Measurements from ENCODE around the gene CSAG1.
"Not testable (repeated sequence)": the region's sequence is repeated elsewhere in the genome, so short reads cannot be mapped to it uniquely, and the experiment has no call there.

Gene CSAG1

DNA sequence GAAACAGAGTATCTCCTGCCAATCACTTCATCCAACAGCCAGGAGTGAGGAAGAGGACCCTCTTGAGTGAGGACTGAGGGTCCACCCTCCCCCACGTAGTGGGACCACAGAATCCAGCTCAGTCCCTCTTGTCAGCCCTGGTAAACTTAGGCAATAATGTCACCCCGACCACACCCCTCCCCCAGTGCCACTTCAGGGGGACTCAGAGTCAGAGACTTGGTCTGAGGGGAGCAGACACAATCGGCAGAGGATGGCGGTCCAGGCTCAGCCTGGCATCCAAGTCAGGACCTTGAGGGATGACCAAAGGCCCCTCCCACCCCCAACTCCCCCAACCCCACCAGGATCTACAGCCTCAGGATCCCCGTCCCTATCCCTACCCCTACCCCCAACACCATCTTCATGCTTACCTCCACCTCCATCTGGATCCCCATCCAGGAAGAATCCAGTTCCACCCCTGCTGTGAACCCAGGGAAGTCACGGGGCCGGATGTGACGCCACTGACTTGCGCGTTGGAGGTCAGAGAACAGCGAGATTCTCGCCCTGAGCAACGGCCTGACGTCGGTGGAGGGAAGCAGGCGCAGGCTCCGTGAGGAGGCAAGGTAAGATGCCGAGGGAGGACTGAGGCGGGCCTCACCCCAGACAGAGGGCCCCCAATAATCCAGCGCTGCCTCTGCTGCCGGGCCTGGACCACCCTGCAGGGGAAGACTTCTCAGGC lies at the start of gene CSAG1, which contains the start of gene MAGEA12:
Gene CSAG1 (minus strand): TSS at position 461 of the 715 bp plus-strand sequence. CDS start 1,261 bp downstream, outside the sequence.
Gene MAGEA12 (plus strand): TSS at position 497 of the 715 bp plus-strand sequence. CDS start 2,405 bp downstream, outside the sequence.
- no peak for DNase-seq (ENCODE audit: low spot score)

DNA sequence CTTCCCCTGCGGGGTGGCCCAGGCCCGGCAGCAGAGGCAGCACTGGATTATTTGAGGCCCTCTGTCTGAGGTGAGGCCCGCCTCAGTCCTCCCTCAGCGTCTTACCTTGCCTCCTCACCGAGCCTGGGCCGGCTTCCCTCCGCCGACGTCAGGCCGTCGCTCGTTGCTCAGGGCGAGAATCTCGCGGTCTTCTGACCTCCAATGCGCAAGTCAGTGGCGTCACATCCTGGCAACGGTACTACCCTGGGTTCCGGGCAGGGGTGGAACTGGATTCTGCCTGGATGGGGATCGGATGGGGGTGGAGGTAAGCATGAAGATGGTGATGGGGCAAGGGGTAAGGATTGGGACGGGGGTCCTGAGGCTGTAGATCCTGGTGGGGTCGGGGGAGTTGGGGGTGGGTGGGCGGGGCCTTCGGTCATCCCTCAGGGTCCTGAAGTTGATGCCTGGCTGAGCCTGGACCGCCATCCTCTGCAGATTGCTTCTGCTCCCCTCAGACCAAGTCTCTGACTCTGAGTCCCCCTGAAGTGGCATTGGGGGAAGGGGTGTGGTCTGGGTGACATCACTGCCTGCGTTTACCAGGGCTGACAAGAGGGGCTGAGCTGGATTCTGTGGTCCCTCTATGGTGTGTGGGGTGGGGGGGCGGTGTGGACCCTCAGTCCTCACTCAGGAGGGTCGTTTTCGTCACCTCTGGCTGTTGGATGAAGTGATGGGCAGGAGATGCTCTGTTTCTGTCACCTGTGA lies 36.2 kb upstream of the CSAG1 start, which contains the start of gene MAGEA6:
Gene MAGEA6 (minus strand): TSS at position 141 of the 741 bp plus-strand sequence. CDS start 2,039 bp downstream, outside the sequence.
- DNase-seq (ENCODE audit: low spot score): not testable (repeated sequence)

DNA sequence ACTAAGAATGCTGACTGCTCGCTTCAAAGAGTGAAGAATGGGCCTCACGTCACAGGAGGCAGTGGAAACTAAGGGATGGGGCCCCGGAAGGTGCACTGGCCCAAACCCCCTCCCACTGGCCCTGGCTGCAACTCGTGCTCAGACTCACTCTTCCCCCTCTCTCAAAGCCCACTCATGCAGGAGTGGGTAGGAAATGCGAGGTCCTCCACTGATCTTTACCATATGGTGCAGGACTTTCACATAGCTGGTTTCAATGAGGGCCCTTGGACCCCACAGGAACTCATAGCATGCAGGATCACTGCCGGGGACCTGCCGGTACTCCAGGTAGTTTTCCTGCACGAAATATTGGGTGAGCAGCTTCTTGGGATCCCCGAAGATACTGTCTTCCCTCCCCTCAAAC lies 33.0 kb upstream of the CSAG1 start:
- DNase-seq (ENCODE audit: low spot score): not testable (repeated sequence)

DNA sequence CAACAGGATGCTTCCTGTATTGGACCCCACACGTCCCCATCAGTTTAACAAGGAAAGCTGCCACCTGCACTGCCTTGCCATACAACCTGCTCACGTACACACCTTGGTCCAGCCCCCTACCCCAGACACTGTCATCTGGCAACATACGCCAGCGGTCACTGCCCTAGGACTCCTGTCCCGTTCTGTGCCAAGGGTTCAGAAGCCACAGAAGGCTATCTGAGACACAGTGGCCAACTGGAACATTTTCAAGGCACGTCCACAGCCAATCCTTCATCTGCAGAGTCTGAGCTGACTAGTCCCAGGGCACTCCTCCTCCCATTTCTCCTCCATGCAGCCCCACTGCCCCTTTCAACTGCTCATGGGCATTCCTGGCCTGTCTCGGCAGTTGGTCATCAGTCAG lies 28.1 kb upstream of the CSAG1 start:
- DNase-seq (ENCODE audit: low spot score): not testable (repeated sequence)

GRCh38 chrX:152759544-152759943 lies 26.0 kb upstream of the CSAG1 start:
- DNase-seq (ENCODE audit: low spot score): not testable (repeated sequence)

- not testable (repeated sequence) for DNase-seq (ENCODE audit: low spot score)
Measured at GRCh38 chrX:152758918-152759317, 25.4 kb upstream of the CSAG1 start, which contains the start of gene CSAG3. Gene CSAG3 (plus strand): TSS chrX:152759218.

GRCh38 chrX:152754871-152755270 lies 21.4 kb upstream of the CSAG1 start:
- not testable (repeated sequence) for DNase-seq (ENCODE audit: low spot score)

DNA sequence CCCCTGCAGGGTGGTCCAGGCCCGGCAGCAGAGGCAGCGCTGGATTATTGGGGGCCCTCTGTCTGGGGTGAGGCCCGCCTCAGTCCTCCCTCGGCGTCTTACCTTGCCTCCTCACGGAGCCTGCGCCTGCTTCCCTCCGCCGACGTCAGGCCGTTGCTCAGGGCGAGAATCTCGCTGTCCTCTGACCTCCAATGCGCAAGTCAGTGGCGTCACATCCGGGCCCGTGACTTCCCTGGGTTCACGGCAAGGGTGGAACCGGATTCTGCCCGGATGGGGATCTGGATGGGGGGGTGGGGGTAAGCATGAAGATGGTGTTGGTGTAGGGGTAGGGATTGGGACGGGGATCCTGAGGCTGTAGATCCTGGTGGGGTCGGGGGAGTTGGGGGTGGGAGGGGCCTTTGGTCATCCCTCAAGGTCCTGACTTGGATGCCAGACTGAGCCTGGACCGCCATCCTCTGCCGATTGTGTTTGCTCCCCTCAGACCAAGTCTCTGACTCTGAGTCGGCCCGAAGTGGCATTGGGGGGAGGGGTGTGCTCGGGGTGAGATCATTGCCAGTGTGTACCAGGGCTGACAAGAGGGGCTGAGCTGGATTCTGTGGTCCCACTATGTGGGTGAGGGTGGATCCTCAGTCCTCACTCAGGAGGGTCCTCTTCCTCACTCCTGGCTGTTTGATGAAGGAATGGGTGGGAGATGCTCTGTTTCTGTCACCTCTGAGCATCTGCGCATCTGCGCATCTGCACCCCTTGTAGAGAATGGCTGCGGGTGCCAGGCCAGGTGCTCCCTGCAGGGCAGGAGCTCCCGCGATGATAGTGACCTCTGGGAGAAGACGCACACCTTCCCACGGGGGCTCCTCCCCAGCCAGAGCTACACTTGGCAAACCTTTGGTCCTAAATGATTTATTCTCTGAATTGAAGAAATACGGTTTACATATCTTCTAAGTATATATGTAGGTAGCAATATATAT lies 20.4 kb upstream of the CSAG1 start, which contains the start of gene MAGEA2:
Gene MAGEA2 (minus strand): TSS at position 157 of the 965 bp plus-strand sequence. CDS start 2,479 bp downstream, outside the sequence.
- not testable (repeated sequence) for DNase-seq (ENCODE audit: low spot score)

GRCh38 chrX:152738560-152738959 lies 5.0 kb upstream of the CSAG1 start:
- DNase-seq (ENCODE audit: low spot score): no peak

- DNase-seq (ENCODE audit: low spot score): not testable (repeated sequence)
Measured at GRCh38 chrX:152736528-152736927, 3.0 kb upstream of the CSAG1 start.

DNA sequence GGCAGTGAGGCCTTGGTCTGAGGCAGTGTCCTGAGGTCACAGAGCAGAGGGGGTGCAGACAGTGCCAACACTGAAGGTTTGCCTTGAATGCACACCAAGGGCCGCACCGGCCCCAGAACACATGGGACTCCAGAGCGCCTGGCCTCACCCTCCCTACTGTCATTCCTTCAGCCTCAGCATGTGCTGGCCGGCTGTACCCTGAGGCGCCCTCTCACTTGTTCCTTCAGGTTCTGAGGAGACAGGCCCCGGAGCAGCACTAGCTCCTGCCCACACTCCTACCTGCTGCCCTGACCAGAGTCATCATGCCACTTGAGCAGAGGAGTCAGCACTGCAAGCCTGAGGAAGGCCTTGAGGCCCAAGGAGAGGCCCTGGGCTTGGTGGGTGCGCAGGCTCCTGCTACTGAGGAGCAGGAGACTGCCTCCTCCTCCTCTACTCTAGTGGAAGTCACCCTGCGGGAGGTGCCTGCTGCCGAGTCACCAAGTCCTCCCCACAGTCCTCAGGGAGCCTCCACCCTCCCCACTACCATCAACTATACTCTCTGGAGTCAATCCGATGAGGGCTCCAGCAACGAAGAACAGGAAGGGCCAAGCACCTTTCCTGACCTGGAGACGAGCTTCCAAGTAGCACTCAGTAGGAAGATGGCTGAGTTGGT lies 2.5 kb upstream of the CSAG1 start:
- no peak for DNase-seq (ENCODE audit: low spot score)

DNA sequence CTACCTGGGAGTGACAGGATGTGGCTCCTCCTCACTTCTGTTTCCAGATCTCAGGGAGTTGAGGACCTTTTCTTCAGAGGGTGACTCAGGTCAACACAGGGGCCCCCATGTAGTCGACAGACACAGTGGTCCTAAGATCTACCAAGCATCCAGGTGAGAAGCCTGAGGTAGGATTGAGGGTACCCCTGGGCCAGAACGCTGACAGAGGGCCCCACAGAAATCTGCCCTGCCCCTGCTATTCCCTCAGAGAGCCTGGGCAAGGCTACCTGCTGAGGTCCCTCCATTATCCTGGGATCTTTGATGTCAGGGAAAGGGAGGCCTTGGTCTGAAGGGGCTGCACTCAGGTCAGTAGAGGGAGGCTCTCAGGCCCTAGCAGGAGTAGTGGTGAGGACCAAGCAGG lies 1.6 kb upstream of the CSAG1 start:
- DNase-seq (ENCODE audit: low spot score): no peak

DNA sequence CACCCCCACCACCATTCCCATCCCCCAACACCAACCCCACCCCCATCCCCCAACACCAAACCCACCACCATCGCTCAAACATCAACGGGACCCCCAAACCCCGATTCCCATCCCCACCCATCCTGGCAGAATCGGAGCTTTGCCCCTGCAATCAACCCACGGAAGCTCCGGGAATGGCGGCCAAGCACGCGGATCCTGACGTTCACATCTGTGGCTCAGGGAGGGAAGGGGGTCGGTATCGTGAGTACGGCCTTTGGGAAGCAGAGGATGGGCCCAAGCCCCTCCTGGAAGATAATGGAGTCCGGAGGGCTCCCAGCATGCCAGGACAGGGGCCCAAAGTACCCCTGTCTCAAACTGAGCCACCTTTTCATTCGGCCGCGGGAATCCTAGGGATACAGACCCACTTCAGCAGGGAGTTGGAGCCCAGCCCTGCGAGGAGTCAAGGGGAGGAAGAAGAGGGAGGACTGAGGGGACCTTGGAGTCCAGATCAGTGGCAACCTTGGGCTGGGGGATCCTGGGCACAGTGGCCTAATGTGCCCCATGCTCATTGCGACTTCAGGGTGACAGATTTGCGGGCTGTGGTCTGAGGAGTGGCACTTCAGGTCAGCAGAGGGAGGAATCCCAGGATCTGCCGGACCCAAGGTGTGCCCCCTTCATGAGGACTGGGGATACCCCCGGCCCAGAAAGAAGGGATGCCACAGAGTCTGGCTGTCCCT lies 780 bp upstream of the CSAG1 start:
- DNase-seq (ENCODE audit: low spot score): not testable (repeated sequence)

- no peak for DNase-seq (ENCODE audit: low spot score)
Measured at GRCh38 chrX:152725409-152725808, 8.1 kb downstream of the CSAG1 start.

DNA sequence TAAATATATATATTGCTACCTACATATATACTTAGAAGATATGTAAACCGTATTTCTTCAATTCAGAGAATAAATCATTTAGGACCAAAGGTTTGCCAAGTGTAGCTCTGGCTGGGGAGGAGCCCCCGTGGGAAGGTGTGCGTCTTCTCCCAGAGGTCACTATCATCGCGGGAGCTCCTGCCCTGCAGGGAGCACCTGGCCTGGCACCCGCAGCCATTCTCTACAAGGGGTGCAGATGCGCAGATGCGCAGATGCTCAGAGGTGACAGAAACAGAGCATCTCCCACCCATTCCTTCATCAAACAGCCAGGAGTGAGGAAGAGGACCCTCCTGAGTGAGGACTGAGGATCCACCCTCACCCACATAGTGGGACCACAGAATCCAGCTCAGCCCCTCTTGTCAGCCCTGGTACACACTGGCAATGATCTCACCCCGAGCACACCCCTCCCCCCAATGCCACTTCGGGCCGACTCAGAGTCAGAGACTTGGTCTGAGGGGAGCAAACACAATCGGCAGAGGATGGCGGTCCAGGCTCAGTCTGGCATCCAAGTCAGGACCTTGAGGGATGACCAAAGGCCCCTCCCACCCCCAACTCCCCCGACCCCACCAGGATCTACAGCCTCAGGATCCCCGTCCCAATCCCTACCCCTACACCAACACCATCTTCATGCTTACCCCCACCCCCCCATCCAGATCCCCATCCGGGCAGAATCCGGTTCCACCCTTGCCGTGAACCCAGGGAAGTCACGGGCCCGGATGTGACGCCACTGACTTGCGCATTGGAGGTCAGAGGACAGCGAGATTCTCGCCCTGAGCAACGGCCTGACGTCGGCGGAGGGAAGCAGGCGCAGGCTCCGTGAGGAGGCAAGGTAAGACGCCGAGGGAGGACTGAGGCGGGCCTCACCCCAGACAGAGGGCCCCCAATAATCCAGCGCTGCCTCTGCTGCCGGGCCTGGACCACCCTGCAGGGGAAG lies 19.4 kb downstream of the CSAG1 start, which contains the start of gene MAGEA2B:
Gene MAGEA2B (plus strand): TSS at position 814 of the 973 bp plus-strand sequence. CDS start 2,479 bp downstream, outside the sequence.
- not testable (repeated sequence) for DNase-seq (ENCODE audit: low spot score)

GRCh38 chrX:152713195-152713594 lies 20.3 kb downstream of the CSAG1 start:
- DNase-seq (ENCODE audit: low spot score): not testable (repeated sequence)

DNA sequence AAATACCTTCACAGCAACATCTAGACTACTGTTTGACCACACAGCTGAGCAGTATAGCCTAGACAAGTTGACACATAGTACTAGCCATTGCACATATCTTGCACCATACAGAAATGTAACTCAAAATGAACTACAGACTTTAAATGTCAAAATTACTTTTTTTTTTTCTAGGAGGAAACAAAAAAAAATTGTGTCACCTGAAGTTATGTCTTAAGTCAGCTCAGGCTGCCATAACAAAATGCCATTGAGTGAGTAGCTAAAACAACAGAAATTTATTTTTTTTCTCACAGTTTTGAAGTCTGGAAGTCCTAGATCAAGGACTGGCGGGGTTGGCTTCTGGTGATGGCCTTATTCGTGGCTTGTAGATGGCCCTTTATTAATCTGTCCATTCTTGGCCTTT lies 24.3 kb downstream of the CSAG1 start, which contains the start of gene CSAG2:
Gene CSAG2 (minus strand): TSS at position 101 of the 400 bp plus-strand sequence. CDS start 161 bp downstream, outside the sequence.
- DNase-seq (ENCODE audit: low spot score): not testable (repeated sequence)

- not testable (repeated sequence) for DNase-seq (ENCODE audit: low spot score)
Measured at GRCh38 chrX:152706500-152706899, 27.0 kb downstream of the CSAG1 start.

DNA sequence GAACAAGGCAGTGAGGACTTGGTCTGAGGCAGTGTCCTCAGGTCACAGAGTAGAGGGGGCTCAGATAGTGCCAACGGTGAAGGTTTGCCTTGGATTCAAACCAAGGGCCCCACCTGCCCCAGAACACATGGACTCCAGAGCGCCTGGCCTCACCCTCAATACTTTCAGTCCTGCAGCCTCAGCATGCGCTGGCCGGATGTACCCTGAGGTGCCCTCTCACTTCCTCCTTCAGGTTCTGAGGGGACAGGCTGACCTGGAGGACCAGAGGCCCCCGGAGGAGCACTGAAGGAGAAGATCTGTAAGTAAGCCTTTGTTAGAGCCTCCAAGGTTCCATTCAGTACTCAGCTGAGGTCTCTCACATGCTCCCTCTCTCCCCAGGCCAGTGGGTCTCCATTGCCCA lies 33.1 kb downstream of the CSAG1 start:
- not testable (repeated sequence) for DNase-seq (ENCODE audit: low spot score)
